NCI-H146 treated with DMSO at 0.1 percent for 48 hours (cell line): ENCODE measurements around the gene UPK1B.
"Not testable (repeated sequence)": the region's sequence is repeated elsewhere in the genome, so short reads cannot be mapped to it uniquely, and the experiment has no call there.

Source experiments
- DNase-seq: peaks from one replicate; lab custom pipeline; 2025; ENCODE audit not compliant: unreplicated experiment; lab: John Stamatoyannopoulos, UW

Gene UPK1B

DNA sequence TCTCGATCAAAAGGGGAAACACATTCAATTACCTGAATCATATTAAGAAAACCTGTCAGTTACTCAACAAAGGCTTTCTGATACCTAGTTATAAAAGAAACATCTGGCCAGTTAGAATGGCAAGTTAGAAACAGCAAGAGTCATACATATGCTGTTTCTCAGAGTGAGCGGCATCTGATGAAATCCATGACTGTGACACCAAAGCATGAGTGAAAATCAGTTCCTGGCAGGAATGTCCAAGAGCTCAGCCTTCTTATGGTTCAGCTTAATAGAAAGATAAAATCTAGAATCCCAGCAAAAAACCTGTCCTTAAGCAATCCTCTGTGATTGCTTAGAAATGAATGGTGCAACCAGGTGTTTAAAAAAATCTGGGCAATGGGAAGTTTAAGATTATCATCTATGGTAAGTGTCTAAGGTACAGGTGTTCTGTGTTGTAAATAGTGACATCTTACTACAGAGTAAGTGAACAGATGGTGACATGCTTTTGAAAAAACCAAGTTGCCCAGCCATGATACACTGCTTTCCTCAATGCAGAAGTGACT, 48.5 kb downstream of the UPK1B start:
- no peak for DNase-seq

DNA sequence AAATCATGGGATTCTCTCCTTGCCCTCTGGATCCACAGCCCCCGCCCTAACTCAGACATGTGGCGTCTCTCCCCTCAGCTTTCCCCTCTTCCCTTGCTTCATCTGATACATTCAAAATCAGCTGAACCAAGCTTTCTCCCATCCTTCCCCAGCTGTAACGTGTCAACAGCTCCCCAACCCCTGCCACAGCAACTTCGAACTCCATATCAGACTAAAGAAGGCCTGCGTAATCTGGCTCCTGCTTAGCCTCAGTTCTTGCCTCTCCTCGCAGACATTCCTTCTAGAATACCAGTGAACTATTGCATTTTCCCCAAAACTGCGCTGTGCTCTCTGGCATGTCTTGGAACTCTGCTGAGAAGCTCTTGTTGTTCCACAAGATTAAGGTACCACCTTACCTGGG, 49.0 kb downstream of the UPK1B start:
- no peak for DNase-seq

DNA sequence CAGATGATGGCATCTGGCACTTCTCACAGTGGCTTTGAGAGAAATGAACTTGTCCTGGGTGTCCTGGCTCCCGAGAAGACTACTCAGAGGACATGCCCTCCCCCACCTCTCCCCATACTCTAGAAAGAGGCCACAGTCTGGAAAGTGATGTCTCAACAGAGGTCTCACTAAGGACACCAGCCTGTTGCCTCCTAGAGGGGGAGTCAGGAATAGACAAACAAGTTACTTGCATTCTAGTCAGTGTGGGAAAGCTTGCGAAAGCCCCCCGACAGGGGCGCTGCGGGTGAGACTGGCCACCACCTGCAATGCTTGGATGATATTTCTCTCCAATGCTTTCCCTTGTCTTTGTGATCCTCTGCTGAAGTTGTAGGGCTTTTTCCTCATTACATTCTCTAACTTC, 50.1 kb downstream of the UPK1B start:
- DNase-seq, result no peak

DNA sequence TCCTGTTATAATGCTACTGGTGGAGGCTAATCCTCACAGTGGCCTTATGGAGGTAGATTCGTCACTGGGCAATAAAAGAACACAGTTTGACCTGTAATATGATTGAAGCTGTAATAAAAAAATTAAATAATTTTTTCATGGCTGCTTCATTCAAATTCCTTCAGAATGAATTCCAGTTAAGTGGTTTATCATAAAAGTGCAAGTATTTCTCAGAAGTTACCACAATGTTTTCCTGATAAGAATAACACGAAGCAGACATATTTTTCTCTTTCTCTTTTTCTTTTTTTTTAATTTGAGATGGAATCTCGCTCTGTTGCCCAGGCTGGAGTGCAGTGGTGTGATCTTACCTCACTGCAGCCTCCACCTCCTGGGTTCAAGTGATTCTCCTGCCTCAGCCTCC, 51.7 kb downstream of the UPK1B start:
- DNase-seq, result no peak

DNA sequence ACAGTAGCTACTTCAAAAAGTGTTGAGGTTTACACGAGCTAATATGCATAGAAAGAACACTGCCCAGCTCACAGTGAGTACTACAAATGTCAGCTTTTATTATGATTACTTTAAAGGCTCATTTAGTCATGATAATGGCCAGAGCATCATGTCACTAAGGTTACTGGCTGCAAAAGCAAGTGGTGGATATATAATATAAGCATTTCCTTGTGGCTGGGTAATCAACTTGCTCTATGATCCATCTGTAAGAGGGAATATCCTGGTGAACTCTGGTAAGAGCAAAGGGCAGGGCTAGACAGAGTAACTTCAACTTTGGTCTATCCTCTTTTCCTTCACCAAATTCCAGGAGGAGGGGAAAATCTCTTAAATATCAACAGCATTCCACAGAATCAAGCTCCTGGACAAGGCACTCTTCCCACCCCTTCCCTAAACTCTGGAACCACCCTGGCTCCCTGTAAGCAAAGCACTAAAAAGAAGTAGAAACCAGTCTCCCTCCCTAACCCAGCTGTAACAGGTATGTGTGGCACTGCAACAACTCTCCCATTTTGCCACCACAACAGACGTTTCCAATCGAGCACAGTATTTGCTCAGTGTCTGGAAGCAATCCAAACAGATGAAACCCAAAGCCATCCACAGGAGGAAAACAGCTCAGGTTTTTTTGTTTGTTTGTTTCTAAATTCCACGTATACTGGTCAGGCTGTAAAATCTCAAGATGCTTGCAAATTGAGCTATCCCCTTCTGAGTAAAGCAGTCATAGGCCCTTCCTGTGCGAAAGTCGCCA, 53.9 kb downstream of the UPK1B start:
- no peak for DNase-seq

DNA sequence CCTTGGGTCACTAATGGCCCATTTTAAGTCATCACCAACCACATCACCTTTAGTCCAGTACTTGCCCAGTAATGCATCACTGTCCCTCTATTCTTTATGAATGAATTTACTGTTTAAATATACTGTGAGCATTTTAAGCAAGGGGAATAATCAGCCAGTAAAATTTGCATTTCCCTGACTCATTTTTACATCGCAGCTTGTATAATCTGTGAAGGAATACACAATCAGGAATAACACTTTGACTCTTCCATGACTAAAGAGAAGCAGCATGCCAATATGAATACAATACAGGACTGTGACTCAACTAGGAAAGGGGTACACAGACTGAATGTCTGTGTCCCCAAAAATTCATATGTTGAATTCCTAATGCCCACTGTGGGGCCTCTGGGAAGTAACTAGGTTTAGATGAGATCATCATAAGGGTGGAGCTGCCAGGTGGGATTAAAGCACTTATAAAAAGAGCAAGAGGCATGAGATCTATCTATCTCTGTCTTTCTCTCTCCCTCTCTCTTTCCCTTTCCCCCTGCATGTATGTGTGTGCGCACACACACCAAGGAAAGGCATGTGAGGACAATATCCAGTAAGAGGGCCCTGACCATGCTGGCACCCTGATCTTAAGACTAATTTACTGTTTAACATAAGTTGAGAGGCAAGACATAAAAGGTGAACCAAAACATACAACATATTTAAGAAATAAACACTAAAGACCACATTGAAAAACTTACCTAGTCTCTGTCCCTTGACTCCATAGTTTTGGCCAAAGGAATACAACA, 55.2 kb downstream of the UPK1B start:
- no peak for DNase-seq

DNA sequence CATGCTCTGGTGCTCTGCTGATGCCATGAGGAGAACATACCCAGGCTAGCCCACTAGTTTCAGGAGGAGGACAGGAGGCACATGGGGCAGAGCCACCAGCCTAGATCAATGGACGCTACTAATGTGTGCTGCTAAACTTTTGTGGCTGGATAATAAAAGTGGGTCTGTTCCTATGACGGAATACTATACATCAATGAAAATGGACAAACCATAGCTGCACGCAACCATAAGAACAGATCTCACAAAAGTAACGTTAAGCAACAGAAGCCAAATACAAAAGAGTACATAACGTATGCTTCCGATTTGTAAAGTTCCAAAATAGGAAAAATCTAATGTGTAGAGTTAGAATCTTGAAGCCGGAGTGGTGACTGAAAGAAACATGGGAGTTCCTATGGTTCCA, 55.8 kb downstream of the UPK1B start:
- no peak for DNase-seq

DNA sequence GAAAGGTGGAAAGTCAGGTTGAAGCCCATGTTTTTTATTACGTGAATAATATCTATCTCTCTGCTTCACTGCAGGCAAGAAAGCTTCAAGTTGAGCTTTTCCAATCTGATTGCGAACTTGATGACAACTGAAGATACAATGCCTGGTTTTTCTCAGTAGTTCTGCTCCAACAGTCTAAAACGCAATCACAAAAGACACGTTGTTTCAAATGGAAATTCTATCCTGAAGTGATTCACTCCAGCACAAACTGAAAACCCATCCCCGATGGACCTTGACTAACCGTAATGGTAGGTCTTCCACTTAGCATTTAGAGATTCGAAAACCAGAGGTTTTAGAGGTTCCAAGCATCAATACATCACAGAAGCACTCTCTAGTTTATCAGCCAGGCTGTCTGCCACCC, 56.7 kb downstream of the UPK1B start:
- no peak for DNase-seq

DNA sequence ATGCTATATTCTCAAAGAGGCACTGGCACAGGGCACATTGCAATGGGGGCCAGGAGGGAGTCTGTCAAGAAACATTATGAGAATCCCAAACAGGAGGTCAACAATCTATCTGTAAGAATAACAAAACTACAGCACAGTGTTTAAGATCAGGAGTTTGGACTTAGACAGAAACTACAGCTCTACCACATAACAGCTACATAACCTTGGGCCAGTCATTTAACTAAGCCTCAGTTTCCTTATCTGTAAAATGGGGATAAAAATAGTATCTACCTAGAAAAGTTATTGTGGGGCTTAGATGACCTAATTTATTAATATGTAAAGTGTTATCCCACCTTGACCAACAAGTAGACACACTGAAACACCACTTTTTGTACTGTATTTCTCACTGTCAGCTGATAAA, 57.3 kb downstream of the UPK1B start:
- DNase-seq, result no peak

DNA sequence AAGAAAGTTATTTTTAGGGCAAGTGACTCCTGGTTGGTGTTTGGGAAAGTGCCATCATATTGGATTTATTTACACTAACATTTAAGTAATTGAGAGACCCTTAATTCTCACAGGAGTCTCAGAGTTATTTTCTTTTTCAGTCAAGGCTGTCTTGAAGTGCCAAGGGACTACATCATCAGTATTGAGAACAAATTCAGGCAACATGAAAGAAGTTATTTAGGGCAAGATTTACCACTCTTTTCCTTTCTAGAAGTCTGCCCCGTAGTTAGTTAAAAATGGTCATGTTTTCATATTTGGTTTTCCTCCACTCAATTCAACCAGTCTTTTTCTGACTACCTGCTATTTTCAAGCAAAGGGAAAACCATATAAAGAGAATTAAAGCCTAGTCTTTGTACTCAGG, 61.2 kb downstream of the UPK1B start:
- no peak for DNase-seq

DNA sequence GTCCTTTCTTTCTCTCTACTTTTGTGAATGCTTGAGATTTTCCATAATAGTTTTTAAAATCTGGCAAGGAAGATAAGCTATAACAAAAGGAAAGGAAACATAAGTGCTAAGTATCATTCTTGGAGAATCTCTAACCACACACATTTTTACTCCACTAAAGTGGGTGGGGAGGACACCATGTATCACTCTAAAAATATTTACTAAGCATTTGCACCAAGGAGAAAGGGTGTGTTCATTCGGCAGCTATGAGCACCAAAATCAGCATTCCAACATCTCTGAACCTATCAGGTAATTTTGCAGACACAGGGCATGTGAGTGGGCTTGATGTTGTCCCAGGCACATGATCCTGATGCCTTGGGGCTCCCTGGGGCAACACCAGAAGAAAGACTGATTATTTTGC, 61.8 kb downstream of the UPK1B start:
- no peak for DNase-seq

DNA sequence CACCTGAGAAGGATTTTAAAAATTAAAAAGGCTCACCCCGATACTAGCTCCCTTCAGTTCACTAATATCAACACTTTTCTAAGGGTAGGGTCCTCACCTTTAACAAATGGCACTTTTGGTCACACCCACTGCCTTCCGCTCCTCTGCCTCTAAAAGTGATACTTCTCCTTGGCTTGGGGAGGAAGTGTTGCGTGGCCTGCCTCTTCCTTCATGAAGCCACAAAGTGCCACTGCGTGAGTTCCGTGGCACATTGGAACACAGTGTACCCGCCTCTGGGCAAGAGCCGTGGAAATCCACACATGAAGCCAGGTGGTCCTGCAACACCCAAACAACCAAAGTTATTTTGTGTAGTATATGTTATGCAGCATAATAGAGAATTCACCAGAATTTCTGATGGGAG, 63.4 kb downstream of the UPK1B start:
- no peak for DNase-seq

DNA sequence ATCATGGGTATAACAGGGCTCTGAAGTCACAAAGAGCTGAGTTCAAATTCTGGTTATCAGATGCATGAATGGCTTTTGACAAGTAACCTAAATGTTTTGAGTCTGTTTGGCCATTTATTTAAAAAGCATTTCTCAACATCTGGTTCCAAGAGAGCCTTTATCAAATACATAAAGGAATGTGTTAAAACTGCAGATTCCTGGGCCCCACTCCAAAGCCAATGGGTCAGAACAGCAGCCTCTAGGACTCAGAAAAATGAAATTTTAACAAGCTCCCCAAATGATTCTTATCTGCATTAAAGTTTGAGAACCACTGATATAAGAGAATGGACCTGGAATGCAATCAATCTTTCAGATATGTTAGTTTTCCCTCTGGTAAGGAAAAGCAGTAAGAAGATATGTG, 63.9 kb downstream of the UPK1B start:
- no peak for DNase-seq

DNA sequence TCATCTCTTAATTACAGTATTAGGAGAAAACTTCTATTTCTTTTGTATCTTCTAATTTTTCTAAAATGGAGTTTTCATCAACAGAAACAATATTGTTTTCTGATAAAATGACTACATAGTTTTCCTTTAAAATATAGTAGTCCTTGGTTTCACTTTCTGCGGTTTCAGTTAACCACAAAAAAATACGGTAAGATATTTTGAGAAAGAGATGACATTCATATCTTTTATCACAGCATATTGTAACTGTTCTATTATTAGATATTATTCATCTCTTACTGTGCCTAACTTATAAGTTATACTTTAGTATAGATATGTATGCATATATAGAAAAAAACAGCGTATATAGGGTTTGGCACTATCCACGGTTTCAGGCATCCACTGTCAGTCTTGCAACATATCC, 65.0 kb downstream of the UPK1B start:
- DNase-seq, result no peak

DNA sequence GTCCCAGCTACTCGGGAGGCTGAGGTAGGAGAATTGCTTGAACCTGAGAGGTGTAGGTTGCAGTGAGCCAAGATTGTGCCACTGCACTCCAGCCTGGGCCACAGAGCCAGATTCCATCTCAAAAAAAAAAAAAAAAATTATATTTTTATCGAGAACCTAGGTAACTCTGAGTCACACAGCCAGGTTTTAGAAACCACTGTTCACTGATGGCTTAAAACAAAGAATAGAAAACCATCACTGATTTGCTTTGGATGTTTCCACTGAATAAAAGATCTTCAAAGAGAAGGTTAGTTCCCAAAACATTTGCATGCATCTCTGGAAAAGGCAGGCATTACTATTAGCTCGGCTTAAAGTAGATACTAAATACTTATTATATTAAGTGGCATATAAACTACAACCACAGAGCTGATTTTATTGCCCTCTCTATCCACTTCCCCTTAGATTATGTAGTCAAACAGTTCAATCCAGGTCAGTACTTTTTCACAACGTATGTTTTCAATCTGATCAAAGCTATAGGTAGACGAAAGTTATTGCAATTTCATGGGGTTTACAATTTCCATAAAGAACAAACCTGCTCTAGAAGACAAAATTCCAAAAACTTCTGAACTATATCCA, 65.9 kb downstream of the UPK1B start:
- DNase-seq, result no peak

DNA sequence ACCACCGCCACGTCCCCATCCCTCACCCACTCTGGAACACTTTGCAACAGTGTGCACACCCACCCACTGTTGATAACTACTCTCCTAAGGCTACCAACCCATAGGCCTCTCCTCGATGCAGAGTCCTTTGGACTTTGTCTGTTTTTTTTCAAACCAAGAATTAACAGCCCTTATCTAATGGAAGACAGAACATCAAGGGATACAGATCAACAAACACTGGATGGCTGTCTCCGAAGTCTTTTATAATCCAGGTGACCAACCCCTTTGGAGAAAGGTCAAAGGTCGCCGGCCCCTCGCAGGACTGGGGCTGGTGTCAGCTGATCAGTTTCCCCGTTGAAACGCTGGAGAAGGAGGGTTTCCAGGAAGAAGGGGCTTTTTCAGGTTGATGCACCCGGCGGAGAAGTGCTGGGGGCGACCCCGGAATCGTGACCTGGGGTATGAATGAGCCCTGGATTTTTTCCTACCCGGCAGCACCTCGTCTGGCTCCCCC, 66.7 kb downstream of the UPK1B start:
- DNase-seq, result peak; percentile 40

DNA sequence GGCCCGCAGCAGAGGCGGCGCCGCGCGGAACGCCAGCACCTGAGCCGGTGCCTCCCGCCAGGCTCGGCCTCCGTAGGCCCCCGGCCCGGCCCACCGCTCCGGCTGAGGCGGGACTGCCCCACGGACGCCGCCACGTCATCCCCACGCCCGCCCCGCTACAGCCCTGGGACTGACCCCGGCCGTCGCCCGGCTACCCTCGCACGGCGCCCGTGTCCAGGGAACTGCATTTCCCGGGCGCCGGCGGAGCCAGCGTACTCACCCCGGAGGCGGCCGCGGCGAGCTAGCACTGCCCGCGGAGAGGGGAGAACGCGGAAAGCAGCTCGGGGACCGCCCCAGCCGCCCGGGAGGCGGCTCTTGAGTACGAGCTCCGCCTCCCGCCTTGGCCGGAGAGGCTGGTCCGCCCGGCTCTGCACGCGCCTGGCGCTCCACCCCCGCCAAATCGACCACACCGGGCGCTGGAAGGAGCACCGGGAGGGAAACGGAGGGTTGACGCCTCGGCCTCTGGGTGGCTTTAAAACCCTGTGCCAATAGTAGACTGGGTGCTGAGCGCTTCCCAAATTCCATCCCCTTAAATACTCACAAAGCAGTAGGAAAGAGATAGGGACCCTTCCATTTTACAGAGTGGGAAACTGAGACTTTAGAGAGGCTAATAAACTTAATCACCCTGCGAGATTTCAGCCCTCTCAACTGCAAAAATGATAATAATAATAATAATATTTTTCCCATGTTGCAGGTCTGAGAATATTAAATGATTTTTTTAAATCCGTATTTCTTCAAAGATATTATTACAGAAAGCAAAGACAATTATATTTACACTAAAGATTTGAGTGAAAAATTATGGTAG, 67.4 kb downstream of the UPK1B start, which contains the start of gene B4GALT4:
Gene B4GALT4 (minus strand): TSS at position 288 of the 844 bp plus-strand sequence. CDS start 10,779 bp downstream, outside the sequence.
- peak; percentile 84 for DNase-seq

DNA sequence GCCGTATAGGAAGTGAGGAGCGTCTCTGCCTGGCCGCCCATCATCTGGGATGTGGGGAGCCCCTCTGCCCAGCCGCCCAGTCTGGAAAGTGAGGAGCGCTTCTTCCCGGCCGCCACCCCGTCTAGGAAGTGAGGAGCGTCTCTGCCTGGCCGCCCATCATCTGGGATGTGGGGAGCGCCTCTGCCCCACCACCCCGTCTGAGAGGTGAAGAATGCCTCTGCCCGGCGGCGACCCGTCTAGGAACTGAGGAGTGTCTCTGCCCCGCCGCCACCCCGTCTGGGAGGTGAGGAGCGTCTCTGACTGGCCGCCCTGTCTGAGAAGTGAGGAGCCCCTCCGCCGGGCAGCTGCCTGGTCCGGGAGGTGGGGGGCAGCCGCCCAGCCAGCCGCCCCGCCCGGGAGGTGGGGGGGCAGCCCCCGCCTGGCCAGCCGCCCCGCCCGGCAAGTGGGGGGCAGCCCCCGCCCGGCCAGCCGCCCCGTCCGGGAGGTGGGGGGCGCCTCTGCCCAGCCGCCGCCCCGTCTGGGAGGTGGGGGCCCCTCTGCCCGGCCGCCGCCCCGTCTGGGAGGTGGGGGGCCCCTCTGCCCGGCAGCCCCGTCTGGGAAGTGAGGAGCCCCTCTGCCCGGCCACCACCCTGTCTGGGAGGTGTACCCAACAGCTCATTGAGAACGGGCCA, 69.1 kb downstream of the UPK1B start:
- DNase-seq, result not testable (repeated sequence)

DNA sequence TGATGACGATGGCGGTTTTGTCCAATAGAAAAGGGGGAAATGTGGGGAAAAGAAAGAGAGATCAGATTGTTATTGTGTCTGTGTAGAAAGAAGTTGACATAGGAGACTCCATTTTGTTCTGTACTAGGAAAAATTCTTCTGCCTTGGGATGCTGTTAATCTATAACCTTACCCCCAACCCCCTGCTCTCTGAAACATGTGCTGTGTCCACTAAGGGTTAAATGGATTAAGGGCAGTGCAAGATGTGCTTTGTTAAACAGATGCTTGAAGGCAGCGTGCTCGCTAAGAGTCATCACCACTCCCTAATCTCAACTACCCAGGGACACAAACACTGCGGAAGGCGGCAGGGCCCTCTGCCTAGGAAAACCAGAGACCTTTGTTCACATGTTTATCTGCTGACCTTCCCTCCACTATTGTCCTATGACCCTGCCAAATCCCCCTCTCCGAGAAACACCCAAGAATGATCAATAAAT, 69.7 kb downstream of the UPK1B start:
- DNase-seq, result not testable (repeated sequence)

DNA sequence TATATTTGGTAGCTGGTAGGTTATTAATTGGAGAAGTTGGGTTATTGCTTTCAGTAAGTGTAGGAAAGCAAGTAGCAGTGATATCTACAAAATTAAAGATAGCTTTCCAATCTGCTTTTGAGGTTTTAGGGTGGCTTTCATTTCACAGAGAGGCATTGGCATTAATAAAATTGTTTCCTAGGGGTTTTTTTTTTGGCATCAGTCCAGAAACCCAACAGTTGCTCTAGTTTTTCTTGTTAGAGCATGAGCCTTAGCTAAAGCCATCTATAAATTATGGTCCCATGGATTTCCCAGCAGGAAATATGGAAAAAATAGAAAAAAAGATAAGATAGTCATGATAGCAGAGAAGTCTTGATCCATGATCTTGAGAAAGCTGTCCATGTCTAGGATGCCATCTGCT, 70.3 kb downstream of the UPK1B start:
- DNase-seq, result no peak
